GM12873 (cell line): Measurements from ENCODE around the gene SLPI.

Source experiments
- CTCF ChIP-seq: IDR thresholded peaks from 2 replicates; pipeline ENCODE4 v1.5.1; 2012; ENCODE audit warnings: low read depth, mild to moderate bottlenecking, moderate library complexity, low read length, control low read depth; ENCODE audit not compliant: insufficient read depth; ENCODE audit errors: missing control alignments

SLPI gene

GRCh38 chr20:45294003-45294368, 39.6 kb upstream of the SLPI start:
- TF ChIP-seq CTCF, result no peak

GRCh38 chr20:45293041-45294002, 39.0 kb upstream of the SLPI start:
- peak; percentile 90 for TF ChIP-seq CTCF

- no peak for TF ChIP-seq CTCF
Measured at GRCh38 chr20:45292343-45292742, 38.0 kb upstream of the SLPI start.

GRCh38 chr20:45291526-45291925, 37.2 kb upstream of the SLPI start:
- no peak for TF ChIP-seq CTCF

- peak; percentile 87 for TF ChIP-seq CTCF
Measured at GRCh38 chr20:45290677-45291355, 36.5 kb upstream of the SLPI start.

GRCh38 chr20:45289942-45290676, 35.7 kb upstream of the SLPI start:
- TF ChIP-seq CTCF, result peak; percentile 2

- no peak for TF ChIP-seq CTCF
Measured at GRCh38 chr20:45288860-45289259, 34.5 kb upstream of the SLPI start.
